ENCODE results near the gene DNAJC10. TPM values are rescaled to one million over a fixed set of nuclear protein-coding genes. Genes with fewer than 3 reads are reported as not detected.
A peak's percentile ranks its signal among the peaks of the same experiment; 100 is the strongest.

Gene DNAJC10
- total RNA-seq, 1 donor from 2014 or later = 141 TPM

- DNase-seq (ENCODE audit: low spot score in 2 of 2, unreplicated experiment in 2 of 2) = no peak
- Mint-ChIP-seq H3K4me3 (no peak overlapping the region), H3K9me3 (no peaks in the 10 kb centered on the region), H3K36me3 (no peaks in the 10 kb centered on the region), H3K27me3 (ENCODE audit: low read depth) (no peaks in the 10 kb centered on the region), H3K27ac (peak overlapping the region; percentile 13), H3K4me1 (peaks cover 74% of the 10 kb centered on the region)
- TF ChIP-seq, protein P1, sequence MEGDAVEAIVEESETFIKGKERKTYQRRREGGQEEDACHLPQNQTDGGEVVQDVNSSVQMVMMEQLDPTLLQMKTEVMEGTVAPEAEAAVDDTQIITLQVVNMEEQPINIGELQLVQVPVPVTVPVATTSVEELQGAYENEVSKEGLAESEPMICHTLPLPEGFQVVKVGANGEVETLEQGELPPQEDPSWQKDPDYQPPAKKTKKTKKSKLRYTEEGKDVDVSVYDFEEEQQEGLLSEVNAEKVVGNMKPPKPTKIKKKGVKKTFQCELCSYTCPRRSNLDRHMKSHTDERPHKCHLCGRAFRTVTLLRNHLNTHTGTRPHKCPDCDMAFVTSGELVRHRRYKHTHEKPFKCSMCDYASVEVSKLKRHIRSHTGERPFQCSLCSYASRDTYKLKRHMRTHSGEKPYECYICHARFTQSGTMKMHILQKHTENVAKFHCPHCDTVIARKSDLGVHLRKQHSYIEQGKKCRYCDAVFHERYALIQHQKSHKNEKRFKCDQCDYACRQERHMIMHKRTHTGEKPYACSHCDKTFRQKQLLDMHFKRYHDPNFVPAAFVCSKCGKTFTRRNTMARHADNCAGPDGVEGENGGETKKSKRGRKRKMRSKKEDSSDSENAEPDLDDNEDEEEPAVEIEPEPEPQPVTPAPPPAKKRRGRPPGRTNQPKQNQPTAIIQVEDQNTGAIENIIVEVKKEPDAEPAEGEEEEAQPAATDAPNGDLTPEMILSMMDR (IDR thresholded peaks at IDR 0.05; ENCODE audit: unreplicated experiment) = no peak
Measured at GRCh38 chr2:182819412-182819811, 103.4 kb downstream of the DNAJC10 start.

DNA sequence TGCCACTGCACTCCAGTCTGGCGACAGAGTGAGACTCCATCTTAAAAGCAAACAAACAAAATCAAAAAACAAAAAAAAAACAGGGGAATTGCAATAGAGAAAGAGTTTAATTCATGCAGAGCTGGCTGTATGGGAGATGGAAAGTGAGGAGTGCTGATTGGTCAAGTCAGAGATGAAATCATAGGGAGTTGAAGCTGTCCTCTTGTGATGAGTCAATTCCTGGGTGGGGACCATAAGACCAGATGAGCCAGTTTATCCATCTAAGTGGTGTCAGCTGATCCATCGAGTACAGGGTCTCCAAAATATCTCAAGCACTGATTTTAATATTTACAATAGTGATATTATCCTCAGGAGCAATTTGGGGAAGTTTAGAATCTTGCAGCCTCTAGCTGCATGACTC, 105.1 kb downstream of the DNAJC10 start:
- no peak overlapping the region for H3K4me3 Mint-ChIP-seq
- TF ChIP-seq, protein P1 (IDR thresholded peaks at IDR 0.05; ENCODE audit: unreplicated experiment) = no peak

GRCh38 chr2:182822733-182823132, 106.7 kb downstream of the DNAJC10 start:
- Mint-ChIP-seq H3K36me3 (no peaks in the 10 kb centered on the region), H3K4me3 (no peak overlapping the region), H3K9me3 (no peaks in the 10 kb centered on the region), H3K27ac (peak overlapping the region; percentile 43), H3K4me1 (peaks cover 81% of the 10 kb centered on the region), H3K27me3 (ENCODE audit: low read depth) (no peaks in the 10 kb centered on the region)
- DNase-seq (ENCODE audit: low spot score in 2 of 2, unreplicated experiment in 2 of 2) = no peak
- TF ChIP-seq, protein P1 (IDR thresholded peaks at IDR 0.05; ENCODE audit: unreplicated experiment) = no peak

More for the DNA sequence above, 105.1 kb downstream of the DNAJC10 start:
- no peaks in the 10 kb centered on the region for H3K36me3 Mint-ChIP-seq
- peaks cover 81% of the 10 kb centered on the region for H3K4me1 Mint-ChIP-seq
- no peaks in the 10 kb centered on the region for H3K9me3 Mint-ChIP-seq
- no peak for DNase-seq (ENCODE audit: low spot score in 2 of 2, unreplicated experiment in 2 of 2)
- H3K27me3 Mint-ChIP-seq (ENCODE audit: low read depth) = no peaks in the 10 kb centered on the region
- peak overlapping the region; percentile 75 for H3K27ac Mint-ChIP-seq

GRCh38 chr2:182824056-182824766, 108.2 kb downstream of the DNAJC10 start:
- peaks cover 69% of the 10 kb centered on the region for H3K4me1 Mint-ChIP-seq
- H3K4me3 Mint-ChIP-seq = no peak overlapping the region

DNA sequence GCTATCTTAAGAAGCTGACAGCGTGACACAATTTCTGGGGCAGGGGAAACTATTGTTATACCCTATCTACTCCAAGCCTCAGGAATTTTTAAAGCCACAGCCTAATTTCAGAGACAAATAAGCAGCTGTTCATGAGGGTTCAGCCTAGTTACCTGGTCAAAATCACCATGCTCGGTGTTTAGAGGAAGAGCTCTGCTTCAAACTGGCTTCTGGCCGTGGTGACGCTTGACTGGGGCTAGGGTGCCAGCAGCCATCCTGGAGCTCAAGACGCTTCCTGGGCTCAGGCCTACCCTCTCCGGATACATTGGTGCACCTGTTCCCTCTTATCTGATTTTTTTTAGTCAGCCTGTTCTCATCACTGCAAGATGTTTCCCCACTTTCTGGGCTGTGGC, 108.7 kb downstream of the DNAJC10 start:
- H3K4me1 Mint-ChIP-seq = peaks cover 66% of the 10 kb centered on the region
- H3K27ac Mint-ChIP-seq = peak overlapping the region; percentile 75
- TF ChIP-seq, protein P1 (IDR thresholded peaks at IDR 0.05; ENCODE audit: unreplicated experiment) = no peak
- no peaks in the 10 kb centered on the region for H3K36me3 Mint-ChIP-seq
- H3K27me3 Mint-ChIP-seq (ENCODE audit: low read depth) = no peaks in the 10 kb centered on the region
- no peak overlapping the region for H3K4me3 Mint-ChIP-seq
- no peak for DNase-seq (ENCODE audit: low spot score in 2 of 2, unreplicated experiment in 2 of 2)
- no peaks in the 10 kb centered on the region for H3K9me3 Mint-ChIP-seq

More at GRCh38 chr2:182824056-182824766, 108.2 kb downstream of the DNAJC10 start:
- Mint-ChIP-seq H3K36me3 (no peaks in the 10 kb centered on the region), H3K9me3 (no peaks in the 10 kb centered on the region), H3K27ac (peak overlapping the region; percentile 66), H3K27me3 (ENCODE audit: low read depth) (no peaks in the 10 kb centered on the region)
- DNase-seq (ENCODE audit: low spot score in 2 of 2, unreplicated experiment in 2 of 2) = no peak
- TF ChIP-seq, protein P1 (IDR thresholded peaks at IDR 0.05; ENCODE audit: unreplicated experiment) = no peak
